ENCODE data around the gene CMC1. TPM values are rescaled to one million over a fixed set of nuclear protein-coding genes. Genes with fewer than 3 reads are reported as not detected.
A peak's percentile ranks its signal among the peaks of the same experiment; 100 is the strongest.

The CMC1 gene
- polyA plus RNA-seq, 2 of the 4 experiments (the other 2 are of a cell fraction) = 56.9 to 76.7 TPM

- FAIRE-seq = no peak
- 76% methylated on average over 3 of the region's 3 CpGs for WGBS (ENCODE audit: missing lambda C conversion rate)
- CTCF ChIA-PET = no interaction called here
Observed at GRCh38 chr3:28242519-28242918, 1.1 kb downstream of the CMC1 start.

GRCh38 chr3:28243424-28244106 is 2.1 kb downstream of the CMC1 start:
- ATAC-seq (no peak), FAIRE-seq (no peak), DNase-seq (ENCODE audit: low read depth in 1 of 2, low spot score in 1 of 2) (no peak)
- Histone ChIP-seq H3K9me3 (no peaks in the 10 kb centered on the region), H3K4me3 (no peak overlapping the region), H3K4me1 (peaks cover 13% of the 10 kb centered on the region; the same call in 2 of the 3 replicates), H3K27ac (no peak overlapping the region), H3K4me2 (no peak overlapping the region)
- 94% methylated on average over 3 of the region's 3 CpGs for WGBS (ENCODE audit: missing lambda C conversion rate)
- CTCF ChIA-PET = no interaction called here
- no peak for TF ChIP-seq ELK1 (IDR thresholded peaks at IDR 0.05; ENCODE audit: low read depth, low read length)
- TF ChIP-seq EP300 (IDR thresholded peaks at IDR 0.05) = no peak
- no peak for TF ChIP-seq CTCF (IDR thresholded peaks at IDR 0.05)
- TF ChIP-seq ZFP36 (IDR thresholded peaks at IDR 0.05; ENCODE audit: borderline replicate concordance, partially characterized antibody) = no peak
- TF ChIP-seq REST (IDR thresholded peaks at IDR 0.05) = no peak
- no peak for TF ChIP-seq PBX3 (IDR thresholded peaks at IDR 0.05)
- no peak for TF ChIP-seq KDM5A (IDR thresholded peaks at IDR 0.05)
- no peak for TF ChIP-seq BHLHE40 (IDR thresholded peaks at IDR 0.05; ENCODE audit: low read depth, low read length)
- no peak for TF ChIP-seq FOSL2 (IDR thresholded peaks at IDR 0.05)
- no peak for TF ChIP-seq FOSL2 (CRISPR knock-in tag; IDR thresholded peaks at IDR 0.05)
- TF ChIP-seq HOXB13 (CRISPR knock-in tag; IDR thresholded peaks at IDR 0.05; ENCODE audit: low read depth) = no peak
- TF ChIP-seq HOXA7 (CRISPR knock-in tag; IDR thresholded peaks at IDR 0.05) = no peak
- TF ChIP-seq CBX2 (IDR thresholded peaks at IDR 0.05; ENCODE audit: borderline replicate concordance, low read depth) = no peak
- TF ChIP-seq USF2 (IDR thresholded peaks at IDR 0.05) = no peak
- TF ChIP-seq MAX (IDR thresholded peaks at IDR 0.05) = no peak
- TF ChIP-seq RFX5 (IDR thresholded peaks at IDR 0.05) = no peak
- no peak for TF ChIP-seq JUNB (IDR thresholded peaks at IDR 0.05)
- no peak for TF ChIP-seq JUN (IDR thresholded peaks at IDR 0.05)
- POLR2A ChIA-PET = no interaction called here

More at GRCh38 chr3:28242519-28242918, 1.1 kb downstream of the CMC1 start:
- ATAC-seq (no peak), DNase-seq (ENCODE audit: low read depth in 1 of 2, low spot score in 1 of 2) (no peak)
- TF ChIP-seq CBX8 (IDR thresholded peaks at IDR 0.05) = no peak
- peaks cover 13% of the 10 kb centered on the region; the same call in 2 of the 3 replicates for H3K4me1 ChIP-seq
- peak overlapping the region; percentile 87 to 95; a peak in 5 of 6 replicates for H3K27ac ChIP-seq
- H3K9me3 ChIP-seq = no peaks in the 10 kb centered on the region
- POLR2A ChIA-PET = no interaction called here
- peak overlapping the region; percentile 76 for H3K4me3 ChIP-seq
- peak overlapping the region; percentile 83 for H3K4me2 ChIP-seq

All from A549 (cell line).